ENCODE data around the gene PPP6R1.
"Not testable (repeated sequence)": the region's sequence is repeated elsewhere in the genome, so short reads cannot be mapped to it uniquely, and the experiment has no call there.

PPP6R1 gene

DNA sequence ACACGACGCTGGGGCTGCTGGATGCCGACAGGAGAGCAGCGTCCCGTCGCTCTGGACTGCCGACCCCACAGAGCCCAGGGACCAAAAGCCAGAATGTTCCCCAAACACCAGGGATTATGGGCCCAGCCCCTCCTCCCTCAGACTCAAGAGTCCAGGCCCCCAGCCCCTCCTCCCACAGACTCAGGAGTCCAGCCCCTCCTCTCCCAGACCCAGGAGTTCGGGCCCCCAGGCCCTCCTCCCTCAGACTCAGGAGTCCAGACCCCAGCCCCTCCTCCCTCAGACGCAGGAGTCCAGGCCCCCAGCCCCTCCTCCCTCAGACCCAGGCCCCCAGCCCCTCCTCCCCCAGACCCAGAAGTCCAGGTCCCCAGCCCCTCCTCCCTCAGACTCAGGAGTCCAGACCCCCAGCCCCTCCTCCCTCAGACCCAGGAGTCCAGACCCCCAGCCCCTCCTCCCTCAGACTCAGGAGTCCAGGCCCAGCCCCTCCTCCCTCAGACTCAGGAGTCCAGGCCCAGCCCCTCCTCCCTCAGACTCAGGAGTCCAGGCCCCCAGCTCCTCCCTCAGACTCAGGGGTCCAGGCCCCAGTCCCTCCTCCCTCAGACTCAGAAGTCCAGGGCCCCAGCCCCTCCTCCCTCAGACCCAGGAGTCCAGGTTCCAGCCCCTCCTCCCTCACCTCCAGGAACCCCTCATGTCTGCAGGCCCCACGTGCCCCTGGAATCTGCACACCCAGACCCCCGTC, 34.0 kb downstream of the PPP6R1 start:
- DNase-seq = not testable (repeated sequence)

DNA sequence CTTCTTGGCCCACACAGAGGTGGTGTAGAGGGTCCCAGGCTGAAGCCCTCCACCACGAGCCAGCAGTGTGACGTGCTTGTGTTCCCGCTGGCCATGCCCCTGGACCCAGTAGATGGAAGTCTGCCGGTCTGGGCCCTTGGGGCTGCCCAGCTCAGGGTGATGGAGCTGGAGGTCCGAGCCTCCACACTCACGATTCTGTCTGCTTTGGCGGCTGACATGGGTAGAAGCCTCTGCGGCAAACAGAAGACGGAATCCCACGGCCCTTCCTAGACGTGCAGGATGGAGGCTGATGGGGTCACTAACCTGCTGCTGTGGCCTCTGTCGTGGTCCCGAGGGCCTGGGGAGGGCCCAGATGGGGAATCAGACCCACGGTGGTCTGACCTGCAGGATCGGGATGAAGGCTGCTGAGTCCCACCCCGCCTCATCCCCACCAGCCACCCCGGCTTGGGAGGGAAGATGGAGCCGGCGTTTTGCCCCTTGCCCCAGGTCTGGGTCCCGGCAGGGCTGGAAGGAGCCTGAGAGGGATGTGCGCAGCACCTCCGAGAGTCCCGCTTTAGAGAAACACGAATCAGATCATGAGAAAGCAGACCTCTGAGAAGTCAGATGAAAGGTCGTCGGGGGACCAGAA, 34.7 kb downstream of the PPP6R1 start:
- DNase-seq = no peak

DNA sequence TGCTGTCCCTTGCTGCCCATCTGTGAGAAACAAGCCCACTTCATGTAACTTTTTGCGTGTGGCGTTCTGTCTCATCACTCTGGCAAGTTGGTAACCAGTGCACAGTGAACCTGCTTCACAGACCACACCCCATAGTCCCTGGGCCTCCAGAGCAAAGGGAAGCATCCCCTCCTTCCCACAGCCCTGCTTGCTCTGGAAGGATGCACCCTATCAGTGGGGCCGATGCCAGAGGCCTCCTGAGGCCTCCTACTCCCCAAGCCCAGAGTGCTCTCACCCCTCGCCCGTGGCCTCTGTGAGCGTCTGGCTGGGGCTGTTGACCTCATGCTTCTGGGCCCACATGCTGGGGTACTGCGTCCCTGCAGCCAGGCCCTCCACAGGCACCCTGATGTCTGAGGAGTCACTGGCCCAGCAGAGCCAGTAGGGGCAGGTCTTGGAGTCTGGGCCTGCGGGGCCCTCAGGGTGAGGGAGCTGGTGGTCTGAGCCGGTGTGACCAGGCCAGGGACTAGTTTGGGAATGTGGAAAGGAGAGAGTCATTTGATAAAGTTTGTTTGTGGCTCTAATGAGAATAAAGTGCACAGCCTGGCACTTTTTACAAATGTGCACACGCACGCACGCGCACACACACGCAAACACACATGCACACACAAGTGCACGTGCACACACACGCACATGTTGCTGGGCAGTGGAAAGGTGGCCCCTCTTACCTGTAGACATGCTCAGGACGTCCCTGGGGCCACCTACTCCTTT, 35.4 kb downstream of the PPP6R1 start:
- no peak for DNase-seq

DNA sequence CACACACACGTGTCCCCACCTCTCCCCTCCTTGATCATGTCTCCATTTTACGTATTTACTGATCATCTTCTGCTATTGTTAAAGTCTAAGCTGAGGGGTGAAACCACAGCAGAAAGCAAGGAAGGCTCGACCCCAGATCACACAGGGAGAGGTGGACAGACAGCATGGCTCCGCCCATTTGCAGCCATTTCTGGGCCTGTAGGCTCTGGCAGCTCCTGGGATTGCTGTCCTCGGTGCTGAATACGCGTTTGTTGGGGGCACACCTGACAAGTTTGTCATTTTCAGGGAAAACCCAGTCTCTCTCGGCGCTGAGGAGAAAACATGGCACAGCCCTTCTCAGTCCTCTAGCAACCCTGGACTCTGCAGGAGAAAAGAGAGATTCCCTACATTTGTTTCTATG, 38.3 kb downstream of the PPP6R1 start:
- DNase-seq = no peak

DNA sequence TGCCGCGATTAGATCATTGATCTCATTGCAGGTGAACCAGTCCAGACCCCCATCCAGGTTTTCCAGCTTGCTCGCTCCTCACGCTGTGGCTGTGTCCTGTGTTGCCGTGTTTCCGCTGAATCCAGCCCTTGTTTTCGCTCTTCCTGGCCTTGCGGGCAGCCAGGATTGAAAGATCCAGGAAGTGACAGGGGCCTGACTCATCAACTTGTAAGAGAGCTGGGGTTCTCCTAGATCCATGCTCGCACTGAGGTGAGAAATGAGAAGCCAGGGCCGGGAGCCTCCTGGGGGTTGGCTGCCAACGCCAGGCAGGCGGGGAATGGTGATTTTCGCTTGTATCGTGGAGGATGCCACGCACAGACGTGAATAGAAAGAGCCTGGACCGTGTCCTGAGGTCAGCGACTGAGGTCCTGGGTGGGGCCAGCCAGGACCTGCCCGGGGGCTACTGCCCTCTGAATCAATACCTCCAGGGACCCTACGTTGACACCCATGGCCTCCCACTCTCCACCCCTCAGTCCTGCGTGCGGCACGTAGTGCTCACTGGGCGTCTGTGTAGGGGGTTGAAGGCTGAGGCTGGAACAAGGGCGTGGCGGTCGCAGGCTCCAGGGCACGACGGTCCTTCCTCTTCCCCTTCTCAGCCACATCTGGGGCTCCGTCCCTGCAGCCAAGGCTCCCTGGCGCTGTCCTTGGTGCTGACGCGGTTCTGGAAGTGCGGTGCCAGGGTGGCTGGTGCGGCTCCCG, 42.2 kb downstream of the PPP6R1 start:
- peak; percentile 94 to 97 (median 95) for DNase-seq

DNA sequence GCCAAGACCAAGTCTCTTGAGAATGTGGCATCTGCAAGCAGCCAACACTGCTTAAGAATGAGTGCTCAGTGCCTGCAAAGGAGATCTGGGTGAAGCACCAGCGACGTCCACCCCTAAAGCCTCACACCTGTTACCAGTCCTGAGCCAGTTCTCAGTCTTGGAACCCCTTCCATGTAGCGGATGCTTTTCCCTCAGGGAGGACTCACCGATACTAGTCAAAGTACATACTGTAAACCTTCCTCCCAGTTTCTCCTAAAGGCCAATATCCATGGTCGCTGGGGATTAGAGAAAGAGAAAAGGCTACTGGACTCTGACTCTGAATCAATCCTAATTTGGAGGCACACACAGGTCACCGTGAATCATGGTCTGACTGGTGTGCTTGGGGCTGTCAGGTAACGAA, 45.3 kb downstream of the PPP6R1 start:
- no peak for DNase-seq

DNA sequence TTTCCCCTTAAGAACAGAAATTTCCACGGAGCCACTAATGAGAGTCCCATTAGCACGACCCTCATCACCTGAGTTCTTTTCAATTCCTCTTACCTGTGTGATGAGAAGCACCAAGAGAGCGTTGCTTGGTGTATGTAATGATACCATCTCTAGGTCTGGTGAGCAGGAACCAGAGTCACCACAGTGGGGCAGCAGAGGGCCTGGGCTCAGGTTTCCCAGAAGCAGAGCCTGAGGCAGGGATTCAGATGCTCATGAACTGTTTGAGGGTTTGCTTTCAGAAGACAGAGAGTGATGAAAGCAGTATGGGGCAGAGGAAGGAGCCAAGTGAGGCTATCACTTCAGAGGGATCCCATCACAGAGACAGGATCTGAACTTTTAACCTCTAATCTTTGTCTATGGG, 46.4 kb downstream of the PPP6R1 start:
- DNase-seq = peak; percentile 58 to 70 (median 62)

DNA sequence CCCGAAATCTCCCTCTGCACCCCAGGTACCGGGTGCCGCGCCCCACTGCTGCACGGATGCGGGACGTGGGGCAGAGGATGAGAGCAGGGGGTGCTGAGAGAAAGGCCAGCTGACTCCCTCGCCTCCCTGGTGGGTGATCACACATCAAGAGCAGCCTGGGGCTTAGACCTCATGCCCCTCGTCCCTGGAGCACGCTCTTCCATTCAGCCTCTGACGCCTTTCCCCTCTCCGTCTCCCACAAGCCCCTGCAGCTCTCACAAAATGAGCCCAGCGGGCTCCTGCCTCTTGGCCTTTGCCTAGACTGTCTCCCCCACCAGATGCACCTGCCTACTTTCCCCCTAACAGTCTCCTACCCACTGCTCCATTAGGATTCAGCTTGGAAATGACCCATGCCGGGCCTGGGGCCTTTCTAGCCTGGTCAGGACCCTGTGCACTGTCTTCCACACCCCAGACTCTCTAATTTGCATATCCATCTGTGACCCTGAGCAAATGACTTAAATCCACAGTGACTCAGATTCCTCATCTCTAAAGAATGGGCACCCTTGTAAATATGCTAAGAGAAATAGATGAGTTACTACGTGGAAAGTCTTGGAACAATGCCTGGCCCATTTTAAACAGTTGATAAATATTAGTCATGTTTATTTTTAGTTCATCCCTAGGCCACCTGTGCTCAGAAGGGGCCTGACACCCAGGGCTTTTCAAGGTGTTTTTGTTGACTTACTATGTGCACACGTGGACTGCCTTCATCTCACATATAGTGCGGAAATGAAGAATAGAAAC, 48.9 kb downstream of the PPP6R1 start:
- DNase-seq = peak in 2 of 3 donors; percentile 16 to 30

DNA sequence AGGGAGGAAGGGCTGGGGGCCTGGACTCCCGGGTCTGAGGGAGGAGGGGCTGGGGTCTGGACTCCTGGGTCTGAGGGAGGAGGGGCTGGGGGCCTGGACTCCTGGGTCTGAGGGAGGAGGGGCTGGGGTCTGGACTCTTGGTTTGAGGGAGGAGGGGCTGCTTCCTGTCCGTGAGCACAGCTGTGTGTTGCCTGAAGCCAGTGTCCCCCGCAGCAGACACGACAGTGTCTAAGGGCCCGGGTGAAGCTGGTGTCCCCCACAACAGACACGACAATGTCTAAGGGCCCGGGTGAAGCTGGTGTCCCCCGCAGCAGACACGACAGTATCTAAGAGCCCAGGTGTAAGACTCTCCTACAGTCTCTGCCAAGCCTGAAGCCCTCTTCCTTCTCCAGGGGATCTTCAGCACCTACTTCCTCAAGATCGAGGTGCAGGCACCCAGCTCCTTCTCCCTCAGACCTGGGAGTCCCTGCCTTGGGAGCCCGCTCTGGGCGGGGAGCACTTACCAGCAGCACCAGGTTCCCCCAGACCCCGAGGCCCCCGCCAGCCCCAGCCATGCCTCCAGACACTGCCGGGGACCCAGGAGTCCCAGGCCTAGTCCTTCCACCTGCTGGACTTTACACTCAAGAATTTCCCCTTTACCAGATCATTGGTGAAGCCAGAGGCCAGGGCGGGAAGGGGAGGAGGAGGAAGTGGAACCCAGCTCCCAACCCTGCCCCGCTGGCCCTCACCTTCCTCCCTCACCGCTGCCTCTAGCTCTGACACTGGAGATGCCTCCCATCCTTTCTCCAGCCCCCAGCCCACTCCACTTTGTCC, 49.7 kb downstream of the PPP6R1 start, which contains the start of gene PTPRH:
Gene PTPRH (minus strand): TSS at position 622 of the 813 bp plus-strand sequence. CDS start 68 bp downstream, at position 554.
- peak in 1 of 3 donors; percentile 9 for DNase-seq

DNA sequence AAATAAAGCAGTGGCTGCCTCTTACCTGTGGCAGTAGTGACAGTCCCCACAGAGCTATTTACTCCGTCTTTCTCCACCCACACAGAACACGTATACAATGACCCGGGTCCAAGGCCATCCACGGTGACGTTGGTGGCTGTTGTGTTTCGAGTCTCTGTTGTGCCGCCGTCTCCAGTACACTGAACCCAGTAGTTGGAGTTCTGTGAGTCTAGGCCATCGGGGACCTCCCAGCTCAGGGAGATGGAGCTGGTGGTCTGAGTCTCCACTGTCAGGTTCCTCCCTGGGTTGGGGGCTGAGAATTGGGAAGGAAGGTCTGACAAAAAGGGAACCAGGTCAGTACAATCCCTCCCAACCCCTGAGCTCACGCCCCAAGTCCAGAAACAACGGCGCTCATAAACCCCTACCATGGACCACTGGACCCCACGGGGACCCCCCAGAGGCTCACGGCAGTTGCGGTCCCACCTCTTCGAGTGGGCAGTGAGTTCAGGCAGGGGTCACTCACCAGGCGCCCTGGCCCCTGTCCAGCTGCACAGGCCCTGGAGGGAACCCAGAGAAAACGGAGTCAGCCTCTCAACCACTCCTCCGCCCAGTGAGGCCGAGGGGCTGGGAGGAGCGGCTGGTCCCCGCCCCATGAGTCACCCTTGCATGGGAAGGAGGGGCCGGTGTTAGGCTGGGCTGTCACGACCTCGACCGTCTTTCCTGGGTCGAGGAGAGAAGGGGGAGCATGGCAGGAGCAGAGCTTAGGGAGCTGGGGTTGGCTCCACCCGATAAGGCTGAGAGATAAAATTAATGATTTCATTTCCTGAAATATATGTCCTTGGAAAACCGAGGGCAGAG, 51.9 kb downstream of the PPP6R1 start:
- peak; percentile 83 to 93 (median 91) for DNase-seq

DNA sequence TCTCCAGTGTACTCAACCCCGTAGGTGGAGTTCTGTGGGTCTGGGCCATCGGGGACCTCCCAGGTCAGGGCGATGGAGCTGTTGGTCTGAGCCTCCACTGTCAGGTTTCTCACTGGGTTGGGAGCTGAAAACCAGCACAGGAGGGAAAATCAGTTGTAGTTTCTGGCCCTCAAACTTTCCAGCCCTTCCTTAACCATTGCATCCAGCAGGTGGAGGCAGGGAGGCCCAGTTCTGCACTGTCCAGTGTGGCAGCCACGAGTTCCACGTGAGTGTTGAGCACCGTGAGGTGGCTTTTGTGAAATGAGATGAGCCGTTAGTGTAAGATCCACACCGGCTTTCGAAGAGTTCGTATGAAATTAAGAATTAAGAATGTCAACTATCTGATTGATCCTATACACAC, 56.6 kb downstream of the PPP6R1 start:
- DNase-seq = peak in 2 of 3 donors; percentile 29 to 35

DNA sequence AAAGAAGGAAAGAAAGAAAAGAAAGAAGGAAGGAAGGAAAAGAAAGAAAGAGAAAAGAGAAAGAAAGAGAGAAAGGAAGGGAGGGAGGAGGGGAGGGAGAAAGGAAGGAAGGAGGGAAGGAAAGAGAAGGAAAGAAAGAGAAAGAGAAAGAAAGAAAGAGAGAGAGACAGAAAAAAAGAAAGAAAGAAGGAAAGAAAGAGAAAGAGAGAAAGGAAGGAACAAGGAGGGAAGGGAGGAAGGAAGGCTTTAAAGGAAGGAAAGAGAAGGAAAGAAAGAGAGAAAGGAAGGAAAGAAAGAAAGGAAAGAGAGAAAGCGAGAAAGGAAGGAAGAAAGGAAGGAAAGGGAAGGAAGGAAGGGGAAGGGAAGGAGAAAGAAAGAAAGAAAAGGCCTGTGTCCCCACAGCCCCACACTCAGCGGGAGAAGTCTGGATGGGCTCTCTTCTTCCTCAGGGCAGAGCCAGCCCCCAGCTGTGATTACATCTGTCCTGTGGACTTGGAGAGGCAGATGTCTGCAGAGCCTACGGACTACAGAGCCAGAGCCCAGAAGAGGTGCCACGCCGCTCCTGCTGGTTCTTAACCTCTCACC, 59.1 kb downstream of the PPP6R1 start:
- no peak for DNase-seq

DNA sequence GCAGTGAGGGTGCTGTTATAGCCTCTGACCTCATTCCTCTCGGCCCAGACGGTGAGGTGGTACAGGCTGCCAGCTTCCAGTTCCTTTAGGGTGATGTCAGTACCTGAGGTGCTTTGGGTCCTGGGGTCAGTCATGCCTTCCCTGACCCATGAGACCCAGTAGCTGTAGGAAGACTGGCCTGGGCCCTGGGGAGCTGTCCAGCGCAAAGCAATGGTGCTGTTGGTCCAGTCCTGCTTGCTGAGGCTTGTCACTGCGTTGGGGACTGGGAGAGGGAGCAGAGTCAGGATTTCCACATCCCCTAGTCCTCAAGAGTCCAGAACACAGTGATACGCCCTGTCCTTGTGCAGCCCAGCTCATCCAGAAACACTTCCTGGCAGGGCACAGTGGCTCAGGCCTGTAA, 60.2 kb downstream of the PPP6R1 start:
- DNase-seq = no peak

DNA sequence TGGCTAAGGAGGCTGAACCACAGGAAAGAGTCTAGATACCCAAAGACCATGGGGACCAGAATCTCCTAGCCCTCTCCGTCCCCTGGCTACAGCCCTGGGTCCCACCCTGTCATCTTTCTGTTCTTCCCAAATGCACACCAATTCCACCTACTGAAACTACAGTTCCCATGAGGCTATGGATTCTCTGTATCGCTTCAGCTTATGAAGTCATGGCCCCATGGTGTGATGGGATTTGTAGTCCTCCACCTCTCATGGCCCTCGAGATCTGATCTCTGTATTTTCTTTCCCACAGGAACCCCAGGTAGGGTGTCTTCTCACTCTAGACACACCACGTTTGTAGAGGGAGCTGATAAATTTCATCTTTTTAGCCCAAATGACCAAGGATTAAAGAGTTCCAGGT, 61.3 kb downstream of the PPP6R1 start:
- DNase-seq = peak in 1 of 3 donors; percentile 30

DNA sequence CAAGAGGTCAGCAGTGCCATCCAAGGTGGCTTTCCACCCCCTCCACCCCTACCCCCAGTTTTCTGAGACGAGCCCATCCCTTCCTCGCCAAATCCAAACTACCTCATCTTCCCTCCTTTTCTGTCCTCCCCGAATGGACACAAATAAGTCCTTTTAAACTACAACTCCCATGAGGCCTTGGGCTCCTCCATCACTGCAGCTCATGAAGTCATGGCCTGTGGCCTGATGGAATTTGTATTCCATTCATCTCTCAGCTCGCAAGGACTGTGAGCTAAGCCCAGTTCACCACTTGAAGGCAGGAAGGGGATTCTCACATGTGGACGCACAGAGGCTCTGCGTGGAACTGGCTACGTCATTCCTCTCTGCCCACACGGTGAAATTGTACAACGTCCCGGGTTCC, 62.0 kb downstream of the PPP6R1 start:
- DNase-seq = no peak

DNA sequence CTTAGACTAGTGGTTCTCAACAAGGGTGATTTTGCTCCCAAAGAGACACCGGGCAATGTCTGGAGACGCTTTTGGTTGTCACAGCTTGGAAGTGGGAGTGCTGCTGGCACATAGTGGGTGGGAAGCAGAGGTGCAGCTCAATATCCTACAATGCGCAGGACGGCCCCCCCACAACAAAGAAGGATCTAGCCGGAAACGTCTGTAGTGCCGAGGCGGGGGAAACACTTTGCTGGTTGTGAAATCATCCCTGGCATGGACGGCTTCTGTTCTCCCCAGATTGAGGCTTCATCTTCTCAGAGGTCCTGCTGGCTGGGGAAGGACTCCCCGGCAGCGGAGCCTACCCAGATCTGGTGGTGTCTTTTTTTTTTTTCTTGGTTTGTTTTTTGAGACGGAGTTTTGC, 65.3 kb downstream of the PPP6R1 start:
- peak; percentile 28 to 39 (median 31) for DNase-seq

DNA sequence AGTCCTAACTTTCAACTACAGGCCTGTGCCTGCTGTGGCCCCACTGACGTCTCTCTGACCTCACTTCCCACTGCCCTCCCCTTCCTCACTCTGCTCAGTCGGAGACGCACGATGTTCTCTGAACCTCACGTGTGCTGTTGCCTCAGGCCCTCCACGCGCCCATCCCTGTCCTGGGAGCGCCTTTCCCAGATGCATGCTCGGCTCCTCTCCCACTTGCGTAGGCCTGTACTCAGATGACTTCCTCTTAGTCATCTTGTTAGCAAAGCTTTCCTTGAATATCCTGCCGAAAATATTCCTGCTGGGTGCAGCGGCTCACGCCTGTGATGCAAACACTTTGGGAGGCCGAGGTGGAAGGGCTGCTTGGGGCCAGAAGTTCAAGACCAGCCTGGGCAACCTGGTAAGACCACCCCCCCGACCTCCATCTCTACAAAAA, 69.4 kb downstream of the PPP6R1 start:
- DNase-seq = peak; percentile 38 to 55 (median 38)

DNA sequence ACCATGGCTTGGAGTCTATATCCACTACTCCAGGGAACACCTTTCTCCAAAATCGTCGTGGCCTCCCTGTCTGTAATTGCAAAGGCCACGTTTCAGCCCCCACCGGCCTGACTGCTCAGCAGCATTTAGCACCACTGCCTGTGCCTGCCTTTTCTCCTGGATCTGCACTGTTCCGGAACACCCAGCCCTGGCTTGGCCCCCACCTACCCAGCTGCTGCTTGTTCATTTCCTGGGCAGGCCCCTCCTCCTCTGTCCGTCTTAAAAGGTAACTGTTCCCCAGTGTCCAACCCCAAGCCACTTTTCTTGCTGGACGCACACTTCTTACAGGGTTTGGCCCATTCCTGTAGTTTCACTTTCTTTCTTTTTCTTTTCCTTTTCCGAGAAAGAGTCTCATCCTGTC, 70.2 kb downstream of the PPP6R1 start:
- DNase-seq = peak in 1 of 3 donors; percentile 23

DNA sequence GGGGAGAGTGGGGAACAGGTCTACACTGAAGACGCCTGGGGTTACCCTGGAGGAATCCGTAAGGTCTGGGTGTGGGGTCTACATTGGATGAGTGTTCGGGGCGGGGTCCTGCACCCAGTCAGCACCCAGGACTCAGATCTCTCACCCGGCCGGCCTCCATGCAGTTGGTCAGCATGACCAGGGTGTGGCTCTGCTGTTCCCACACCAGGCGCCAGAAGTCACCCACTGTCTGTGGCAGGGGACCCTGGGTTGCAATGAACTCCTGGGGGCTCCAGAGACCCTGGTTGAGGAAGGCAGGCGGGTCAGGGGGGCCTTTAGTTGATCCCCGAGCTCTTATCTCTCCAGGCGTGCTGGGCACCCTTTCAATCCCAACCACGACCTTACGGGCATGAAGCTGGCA, 72.7 kb downstream of the PPP6R1 start:
- no peak for DNase-seq

DNA sequence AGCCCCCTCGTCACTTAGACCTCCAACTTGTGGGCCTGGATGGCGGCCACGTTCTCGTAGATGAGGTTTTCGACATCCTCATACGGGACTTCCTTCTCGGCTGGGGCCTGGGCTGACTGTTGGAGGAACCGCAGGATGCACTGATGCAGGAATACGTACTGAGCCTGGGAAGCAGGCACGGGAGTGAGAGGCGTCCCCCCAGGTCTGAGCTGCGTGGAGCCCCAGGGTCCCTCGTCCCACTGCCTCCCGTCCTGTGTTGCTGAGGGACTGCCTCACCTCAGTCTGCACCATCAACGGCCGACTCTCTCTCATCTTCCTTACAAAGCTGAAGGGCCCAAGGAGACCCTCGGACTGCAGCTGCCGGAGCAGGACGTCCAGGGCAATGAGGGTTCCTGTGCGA, 77.1 kb downstream of the PPP6R1 start:
- DNase-seq = no peak
